ENCODE results near the gene TRUB2.

TRUB2 gene

DNA sequence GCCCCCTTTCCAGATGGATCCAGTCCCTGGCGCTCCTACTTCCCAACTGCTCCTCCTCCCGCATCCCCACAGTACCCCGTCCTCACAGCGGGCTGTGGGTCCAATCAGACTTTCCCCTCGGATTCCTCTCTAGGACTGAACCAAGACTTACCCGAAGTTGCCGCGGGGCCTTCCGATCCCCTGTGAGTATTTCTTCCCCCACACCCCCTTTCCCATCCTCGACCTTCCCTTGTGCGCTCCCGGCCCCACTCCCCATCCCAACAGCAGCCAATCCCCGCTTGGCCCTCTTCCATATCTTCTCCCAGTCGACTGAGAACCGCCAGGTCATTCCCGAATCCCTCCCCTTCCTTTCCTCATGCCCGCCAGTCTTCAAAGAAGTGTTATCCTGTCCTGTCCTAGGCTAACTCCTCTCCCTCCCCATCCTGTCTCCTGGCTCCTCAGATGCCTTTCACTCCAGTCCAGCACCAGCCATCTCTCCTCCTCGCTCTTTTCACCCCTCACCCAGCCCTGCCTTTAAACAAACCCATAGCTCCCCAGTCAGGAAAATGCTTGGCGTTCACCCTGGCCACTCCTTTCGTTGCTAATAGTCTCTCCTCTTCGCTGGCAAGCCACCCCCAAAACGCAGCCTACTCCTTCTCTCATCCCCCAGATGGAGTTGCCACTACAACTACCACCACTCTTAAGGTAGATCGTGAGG lies 45.5 kb downstream of the TRUB2 start:
- Histone ChIP-seq H4K20me1 (ENCODE audit: control insufficient read depth, insufficient read depth, low read depth, low read length) (no peaks in the 10 kb centered on the region), H3K4me2 (ENCODE audit: low read length) (peak overlapping the region; percentile 78), H3K79me2 (ENCODE audit: control insufficient read depth, low read length) (peaks cover 19% of the 10 kb centered on the region), H3K9me3 (ENCODE audit: control insufficient read depth, insufficient read depth, low read length) (no peaks in the 10 kb centered on the region), H3K27ac (ENCODE audit: low read depth, low read length) (no peak overlapping the region), H3F3A (ENCODE audit: control insufficient read depth, insufficient read depth) (no peaks in the 10 kb centered on the region), H3K4me1 (ENCODE audit: control insufficient read depth, low read length) (peaks cover 15% of the 10 kb centered on the region), H3K36me3 (ENCODE audit: control insufficient read depth, low read length) (peaks cover 5% of the 10 kb centered on the region), H3K4me3 (ENCODE audit: low read length) (peak overlapping the region; percentile 90), H3K9me2 (replicated peaks; ENCODE audit: control insufficient read depth, low read length) (no peaks in the 10 kb centered on the region), H3K27me3 (ENCODE audit: control insufficient read depth, low read length) (no peaks in the 10 kb centered on the region)
- TF ChIP-seq, protein P1, sequence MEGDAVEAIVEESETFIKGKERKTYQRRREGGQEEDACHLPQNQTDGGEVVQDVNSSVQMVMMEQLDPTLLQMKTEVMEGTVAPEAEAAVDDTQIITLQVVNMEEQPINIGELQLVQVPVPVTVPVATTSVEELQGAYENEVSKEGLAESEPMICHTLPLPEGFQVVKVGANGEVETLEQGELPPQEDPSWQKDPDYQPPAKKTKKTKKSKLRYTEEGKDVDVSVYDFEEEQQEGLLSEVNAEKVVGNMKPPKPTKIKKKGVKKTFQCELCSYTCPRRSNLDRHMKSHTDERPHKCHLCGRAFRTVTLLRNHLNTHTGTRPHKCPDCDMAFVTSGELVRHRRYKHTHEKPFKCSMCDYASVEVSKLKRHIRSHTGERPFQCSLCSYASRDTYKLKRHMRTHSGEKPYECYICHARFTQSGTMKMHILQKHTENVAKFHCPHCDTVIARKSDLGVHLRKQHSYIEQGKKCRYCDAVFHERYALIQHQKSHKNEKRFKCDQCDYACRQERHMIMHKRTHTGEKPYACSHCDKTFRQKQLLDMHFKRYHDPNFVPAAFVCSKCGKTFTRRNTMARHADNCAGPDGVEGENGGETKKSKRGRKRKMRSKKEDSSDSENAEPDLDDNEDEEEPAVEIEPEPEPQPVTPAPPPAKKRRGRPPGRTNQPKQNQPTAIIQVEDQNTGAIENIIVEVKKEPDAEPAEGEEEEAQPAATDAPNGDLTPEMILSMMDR (IDR thresholded peaks at IDR 0.05; ENCODE audit: low read depth, low read length, poor library complexity, severe bottlenecking) = no peak
- TF ChIP-seq EZH2phosphoT487 (IDR thresholded peaks at IDR 0.05; ENCODE audit: borderline replicate concordance, low read length) = no peak

DNA sequence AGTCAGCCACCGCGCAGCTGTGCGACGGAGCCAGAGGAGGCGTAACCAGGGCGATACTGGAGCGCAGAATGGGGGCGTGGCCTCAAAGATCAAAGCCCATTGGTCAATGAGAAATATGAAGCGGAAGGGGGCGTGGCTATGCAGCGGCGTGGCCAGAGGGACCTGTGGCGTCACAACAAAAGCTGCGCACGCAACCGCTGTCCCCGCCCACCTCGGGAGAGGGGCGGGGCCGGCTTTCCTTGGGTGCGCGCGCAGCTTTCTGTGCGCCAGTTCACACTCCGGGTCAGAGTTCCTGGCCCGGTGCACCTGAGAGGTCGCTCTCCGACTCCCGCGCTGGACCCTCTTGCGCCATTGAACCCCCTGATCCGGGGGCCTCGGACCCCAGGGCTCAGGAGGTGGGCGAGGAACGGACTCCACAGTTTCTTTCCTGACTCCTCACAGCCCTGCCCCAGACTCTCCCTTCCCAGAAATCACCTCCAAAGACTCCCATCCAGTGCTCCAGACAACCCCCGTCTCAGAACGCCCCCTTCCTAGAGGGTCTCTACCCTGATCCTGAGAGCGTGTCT lies 46.2 kb downstream of the TRUB2 start, which contains the start of gene SWI5:
SWI5 (plus strand) TSS at position 269 of the 566 bp plus-strand sequence.
- no peaks in the 10 kb centered on the region for H3K27me3 ChIP-seq (ENCODE audit: control insufficient read depth, low read length)
- TF ChIP-seq, protein P1 (IDR thresholded peaks at IDR 0.05; ENCODE audit: low read depth, low read length, poor library complexity, severe bottlenecking) = no peak
- TF ChIP-seq EZH2phosphoT487 (IDR thresholded peaks at IDR 0.05; ENCODE audit: borderline replicate concordance, low read length) = no peak
- no peaks in the 10 kb centered on the region for H3K9me2 ChIP-seq (replicated peaks; ENCODE audit: control insufficient read depth, low read length)
- no peaks in the 10 kb centered on the region for H3F3A ChIP-seq (ENCODE audit: control insufficient read depth, insufficient read depth)
- peak within 1 kb of the TSS; percentile 98 for H3K4me2 ChIP-seq (ENCODE audit: low read length)
- H3K27ac ChIP-seq (ENCODE audit: low read depth, low read length) = no peak within 1 kb of the TSS
- peaks cover 9% of the 10 kb centered on the region for H3K36me3 ChIP-seq (ENCODE audit: control insufficient read depth, low read length)
- no peaks in the 10 kb centered on the region for H4K20me1 ChIP-seq (ENCODE audit: control insufficient read depth, insufficient read depth, low read depth, low read length)
- no peaks in the 10 kb centered on the region for H3K9me3 ChIP-seq (ENCODE audit: control insufficient read depth, insufficient read depth, low read length)
- peaks cover 15% of the 10 kb centered on the region for H3K4me1 ChIP-seq (ENCODE audit: control insufficient read depth, low read length)
- H3K79me2 ChIP-seq (ENCODE audit: control insufficient read depth, low read length) = peaks cover 19% of the 10 kb centered on the region
- H3K4me3 ChIP-seq (ENCODE audit: low read length) = peak within 1 kb of the TSS; percentile 90

DNA sequence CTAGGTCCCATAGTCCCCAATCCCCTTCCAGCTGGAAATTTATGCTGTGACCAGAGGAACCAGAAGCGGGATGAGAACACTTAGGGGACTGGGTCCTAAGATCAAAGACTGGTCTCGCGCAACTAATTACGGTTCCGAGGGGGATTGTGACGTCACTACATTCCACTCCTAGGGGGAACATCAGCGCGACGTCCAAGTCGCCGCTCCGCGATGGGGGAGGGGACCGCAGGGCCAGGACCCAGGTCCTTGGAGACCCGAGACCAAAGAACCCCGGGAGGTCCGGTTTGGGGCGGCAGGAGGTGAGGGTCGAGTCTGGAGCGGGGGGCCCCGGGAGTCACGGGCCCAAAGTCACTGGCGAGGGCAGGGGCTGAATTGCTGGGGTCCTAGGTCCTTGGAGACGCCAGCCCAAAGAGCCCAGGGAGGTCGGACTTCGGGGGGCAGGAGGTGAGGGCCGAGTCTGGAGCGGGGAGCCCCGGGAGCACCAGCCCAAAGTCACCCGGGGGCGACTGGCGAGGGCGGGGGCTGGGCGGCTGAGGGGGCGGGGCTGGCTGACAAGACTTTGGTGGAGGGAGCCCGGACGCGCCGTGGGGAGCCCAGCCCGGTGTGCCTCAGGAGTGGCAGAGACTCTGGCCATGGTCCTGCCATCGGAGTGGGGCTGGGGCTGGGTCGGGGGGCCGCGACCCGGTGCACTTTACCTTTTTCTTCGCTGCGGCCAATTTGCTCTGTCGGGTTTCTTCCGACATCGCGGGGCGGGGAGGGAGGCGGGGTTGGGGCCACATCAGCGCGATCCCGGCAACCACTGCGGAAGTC lies 46.8 kb downstream of the TRUB2 start, which contains the start of gene GOLGA2:
GOLGA2 (minus strand) TSS at position 810 of the 810 bp plus-strand sequence; CDS start at position 779, 31 bp downstream.
- peaks cover 19% of the 10 kb centered on the region for H3K79me2 ChIP-seq (ENCODE audit: control insufficient read depth, low read length)
- peak within 1 kb of the TSS; percentile 90 for H3K4me3 ChIP-seq (ENCODE audit: low read length)

More for the DNA sequence above, 46.8 kb downstream of the TRUB2 start, which contains the start of gene GOLGA2:
- Histone ChIP-seq H3K27ac (ENCODE audit: low read depth, low read length) (no peak within 1 kb of the TSS), H4K20me1 (ENCODE audit: control insufficient read depth, insufficient read depth, low read depth, low read length) (no peaks in the 10 kb centered on the region), H3K4me2 (ENCODE audit: low read length) (peak within 1 kb of the TSS; percentile 98), H3K9me2 (replicated peaks; ENCODE audit: control insufficient read depth, low read length) (no peaks in the 10 kb centered on the region), H3K4me1 (ENCODE audit: control insufficient read depth, low read length) (peaks cover 15% of the 10 kb centered on the region), H3F3A (ENCODE audit: control insufficient read depth, insufficient read depth) (no peaks in the 10 kb centered on the region), H3K27me3 (ENCODE audit: control insufficient read depth, low read length) (no peaks in the 10 kb centered on the region), H3K9me3 (ENCODE audit: control insufficient read depth, insufficient read depth, low read length) (no peaks in the 10 kb centered on the region), H3K36me3 (ENCODE audit: control insufficient read depth, low read length) (peaks cover 9% of the 10 kb centered on the region)
- TF ChIP-seq, protein P1 (IDR thresholded peaks at IDR 0.05; ENCODE audit: low read depth, low read length, poor library complexity, severe bottlenecking) = no peak
- TF ChIP-seq EZH2phosphoT487 (IDR thresholded peaks at IDR 0.05; ENCODE audit: borderline replicate concordance, low read length) = no peak
